Measurements from ENCODE around the gene CLN3. TPM values are rescaled to one million over a fixed set of nuclear protein-coding genes. Genes with fewer than 3 reads are reported as not detected.

CLN3 gene
- total and polyA plus RNA-seq, 2 of the 13 experiments (the other 11 are each of a cell fraction or from before 2014, with no cell fraction given) = 23.4 to 46.8 TPM

GRCh38 chr16:28538733-28539596, 47.1 kb upstream of the CLN3 start, which contains the start of gene NUPR1 (continued):
- TF ChIP-seq CCAR2 (optimal IDR thresholded peaks at IDR 0.05; ENCODE audit: low read depth, low read length) = no peak
- TF ChIP-seq SIN3A (IDR thresholded peaks at IDR 0.05; ENCODE audit: borderline replicate concordance, low read depth, low read length) = no peak; the same call in 1 of the 2 replicates
- TF ChIP-seq TCF12 (IDR thresholded peaks at IDR 0.05) = no peak
- TF ChIP-seq TCF12 (CRISPR knock-in tag; IDR thresholded peaks at IDR 0.05) = no peak
- TF ChIP-seq NFRKB (IDR thresholded peaks at IDR 0.05) = no peak
- TF ChIP-seq HCFC1 (IDR thresholded peaks at IDR 0.05; ENCODE audit: low read depth, low read length) = no peak
- TF ChIP-seq TCF7 (IDR thresholded peaks at IDR 0.05; ENCODE audit: low read depth) = no peak
- TF ChIP-seq ZNF484 (CRISPR knock-in tag; IDR thresholded peaks at IDR 0.05; ENCODE audit: borderline replicate concordance, low read depth) = no peak
- TF ChIP-seq, protein P1, sequence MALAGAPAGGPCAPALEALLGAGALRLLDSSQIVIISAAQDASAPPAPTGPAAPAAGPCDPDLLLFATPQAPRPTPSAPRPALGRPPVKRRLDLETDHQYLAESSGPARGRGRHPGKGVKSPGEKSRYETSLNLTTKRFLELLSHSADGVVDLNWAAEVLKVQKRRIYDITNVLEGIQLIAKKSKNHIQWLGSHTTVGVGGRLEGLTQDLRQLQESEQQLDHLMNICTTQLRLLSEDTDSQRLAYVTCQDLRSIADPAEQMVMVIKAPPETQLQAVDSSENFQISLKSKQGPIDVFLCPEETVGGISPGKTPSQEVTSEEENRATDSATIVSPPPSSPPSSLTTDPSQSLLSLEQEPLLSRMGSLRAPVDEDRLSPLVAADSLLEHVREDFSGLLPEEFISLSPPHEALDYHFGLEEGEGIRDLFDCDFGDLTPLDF (CRISPR knock-in tag; IDR thresholded peaks at IDR 0.05) = 0 out of 2 replicates have a peak, but pooled peaks have one; percentile 38
- TF ChIP-seq SATB2 (CRISPR knock-in tag; IDR thresholded peaks at IDR 0.05) = no peak; the same call in 1 of the 2 replicates
- 0 out of 2 replicates have a peak, but pooled peaks have one; percentile 43 for TF ChIP-seq WIZ (CRISPR knock-in tag; IDR thresholded peaks at IDR 0.05)
- TF ChIP-seq ZNF510 (CRISPR knock-in tag; IDR thresholded peaks at IDR 0.05; ENCODE audit: low read depth) = no peak
- no peak for TF ChIP-seq HMGA1 (CRISPR knock-in tag; conservative IDR thresholded peaks at IDR 0.05)
- TF ChIP-seq MEF2D (CRISPR knock-in tag; IDR thresholded peaks at IDR 0.05) = 0 out of 2 replicates have a peak, but pooled peaks have one; percentile 30
- TF ChIP-seq MAFF (IDR thresholded peaks at IDR 0.05; ENCODE audit: low read depth, low read length) = no peak
- TF ChIP-seq ARHGAP35 (CRISPR knock-in tag; IDR thresholded peaks at IDR 0.05; ENCODE audit: borderline replicate concordance) = no peak
- TF ChIP-seq ZSCAN9 (CRISPR knock-in tag; IDR thresholded peaks at IDR 0.05; ENCODE audit: borderline replicate concordance) = peak; percentile 90; the same call in 1 of the 2 replicates
- no peak for TF ChIP-seq SUZ12 (IDR thresholded peaks at IDR 0.05; ENCODE audit: low read depth, low read length)
- TF ChIP-seq GATAD2A (CRISPR knock-in tag; IDR thresholded peaks at IDR 0.05) = peak; percentile 69; the same call in 1 of the 2 replicates
- no peak for TF ChIP-seq MYNN (CRISPR knock-in tag; IDR thresholded peaks at IDR 0.05; ENCODE audit: low read depth)
- TF ChIP-seq, protein P2, sequence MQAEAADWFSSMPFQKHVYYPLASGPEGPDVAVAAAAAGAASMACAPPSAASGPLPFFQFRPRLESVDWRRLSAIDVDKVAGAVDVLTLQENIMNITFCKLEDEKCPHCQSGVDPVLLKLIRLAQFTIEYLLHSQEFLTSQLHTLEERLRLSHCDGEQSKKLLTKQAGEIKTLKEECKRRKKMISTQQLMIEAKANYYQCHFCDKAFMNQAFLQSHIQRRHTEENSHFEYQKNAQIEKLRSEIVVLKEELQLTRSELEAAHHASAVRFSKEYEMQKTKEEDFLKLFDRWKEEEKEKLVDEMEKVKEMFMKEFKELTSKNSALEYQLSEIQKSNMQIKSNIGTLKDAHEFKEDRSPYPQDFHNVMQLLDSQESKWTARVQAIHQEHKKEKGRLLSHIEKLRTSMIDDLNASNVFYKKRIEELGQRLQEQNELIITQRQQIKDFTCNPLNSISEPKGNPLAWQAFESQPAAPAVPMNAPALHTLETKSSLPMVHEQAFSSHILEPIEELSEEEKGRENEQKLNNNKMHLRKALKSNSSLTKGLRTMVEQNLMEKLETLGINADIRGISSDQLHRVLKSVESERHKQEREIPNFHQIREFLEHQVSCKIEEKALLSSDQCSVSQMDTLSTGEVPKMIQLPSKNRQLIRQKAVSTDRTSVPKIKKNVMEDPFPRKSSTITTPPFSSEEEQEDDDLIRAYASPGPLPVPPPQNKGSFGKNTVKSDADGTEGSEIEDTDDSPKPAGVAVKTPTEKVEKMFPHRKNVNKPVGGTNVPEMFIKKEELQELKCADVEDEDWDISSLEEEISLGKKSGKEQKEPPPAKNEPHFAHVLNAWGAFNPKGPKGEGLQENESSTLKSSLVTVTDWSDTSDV (CRISPR knock-in tag; IDR thresholded peaks at IDR 0.05) = no peak
- no peak for TF ChIP-seq ZNF569 (CRISPR knock-in tag; IDR thresholded peaks at IDR 0.05; ENCODE audit: borderline replicate concordance)
- TF ChIP-seq ELF4 (CRISPR knock-in tag; IDR thresholded peaks at IDR 0.05; ENCODE audit: borderline replicate concordance) = no peak
- TF ChIP-seq CEBPB (IDR thresholded peaks at IDR 0.05; ENCODE audit: borderline replicate concordance, low read depth, low read length) = peak; percentile 86
- TF ChIP-seq NRL (CRISPR knock-in tag; IDR thresholded peaks at IDR 0.05; ENCODE audit: borderline replicate concordance) = no peak
- no peak for TF ChIP-seq ZNF780A (CRISPR knock-in tag; IDR thresholded peaks at IDR 0.05)
- TF ChIP-seq ZNF232 (CRISPR knock-in tag; IDR thresholded peaks at IDR 0.05; ENCODE audit: borderline replicate concordance) = 0 out of 2 replicates have a peak, but pooled peaks have one; percentile 74
- no peak for TF ChIP-seq MATR3 (CRISPR knock-in tag; IDR thresholded peaks at IDR 0.05)
- TF ChIP-seq HHEX (CRISPR knock-in tag; IDR thresholded peaks at IDR 0.05) = no peak
- TF ChIP-seq NR1H2 (CRISPR knock-in tag; IDR thresholded peaks at IDR 0.05; ENCODE audit: borderline replicate concordance, low read depth) = no peak

Measured in HepG2 (cell line).